ENCODE results near the gene STARD9.

Gene STARD9

DNA sequence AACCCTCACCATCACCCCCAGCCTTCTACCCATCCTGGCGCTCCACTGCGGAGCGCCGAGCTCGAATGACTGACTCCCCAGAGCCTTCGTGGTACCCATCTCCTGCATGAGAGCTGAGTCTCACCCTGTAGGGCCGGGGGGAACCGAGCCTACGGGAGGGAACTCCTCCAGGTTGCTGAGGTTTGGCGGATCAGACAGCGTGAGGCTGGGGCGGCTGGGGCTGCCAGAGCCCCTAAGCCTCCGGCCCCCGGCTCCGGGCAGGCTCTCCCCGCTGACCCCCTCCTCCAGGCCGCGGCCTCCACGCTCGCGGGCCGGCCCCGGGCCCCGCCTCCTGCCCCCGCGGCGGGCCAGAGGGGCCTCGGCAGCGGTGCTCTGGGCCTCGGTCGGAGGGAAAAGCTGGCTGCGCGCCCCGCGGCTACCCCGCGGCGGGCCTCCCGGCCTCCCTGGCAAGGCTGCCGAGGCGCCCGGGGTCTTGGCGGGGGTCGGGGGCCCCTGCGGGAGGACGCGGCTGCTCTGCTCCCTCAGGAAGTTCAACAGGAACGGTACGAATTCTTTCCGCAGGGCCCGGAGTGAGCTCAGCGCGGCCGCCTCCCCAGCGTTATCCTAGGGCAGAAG, 160.9 kb downstream of the STARD9 start:
- H3K4me3 ChIP-seq (ENCODE audit: low read depth, low read length) = peak overlapping the region; percentile 74
- peak; percentile 23 for DNase-seq (ENCODE audit: low read depth)
- TF ChIP-seq, protein P1, sequence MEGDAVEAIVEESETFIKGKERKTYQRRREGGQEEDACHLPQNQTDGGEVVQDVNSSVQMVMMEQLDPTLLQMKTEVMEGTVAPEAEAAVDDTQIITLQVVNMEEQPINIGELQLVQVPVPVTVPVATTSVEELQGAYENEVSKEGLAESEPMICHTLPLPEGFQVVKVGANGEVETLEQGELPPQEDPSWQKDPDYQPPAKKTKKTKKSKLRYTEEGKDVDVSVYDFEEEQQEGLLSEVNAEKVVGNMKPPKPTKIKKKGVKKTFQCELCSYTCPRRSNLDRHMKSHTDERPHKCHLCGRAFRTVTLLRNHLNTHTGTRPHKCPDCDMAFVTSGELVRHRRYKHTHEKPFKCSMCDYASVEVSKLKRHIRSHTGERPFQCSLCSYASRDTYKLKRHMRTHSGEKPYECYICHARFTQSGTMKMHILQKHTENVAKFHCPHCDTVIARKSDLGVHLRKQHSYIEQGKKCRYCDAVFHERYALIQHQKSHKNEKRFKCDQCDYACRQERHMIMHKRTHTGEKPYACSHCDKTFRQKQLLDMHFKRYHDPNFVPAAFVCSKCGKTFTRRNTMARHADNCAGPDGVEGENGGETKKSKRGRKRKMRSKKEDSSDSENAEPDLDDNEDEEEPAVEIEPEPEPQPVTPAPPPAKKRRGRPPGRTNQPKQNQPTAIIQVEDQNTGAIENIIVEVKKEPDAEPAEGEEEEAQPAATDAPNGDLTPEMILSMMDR (conservative IDR thresholded peaks at IDR 0.05; ENCODE audit: low read depth, low read length) = no peak

DNA sequence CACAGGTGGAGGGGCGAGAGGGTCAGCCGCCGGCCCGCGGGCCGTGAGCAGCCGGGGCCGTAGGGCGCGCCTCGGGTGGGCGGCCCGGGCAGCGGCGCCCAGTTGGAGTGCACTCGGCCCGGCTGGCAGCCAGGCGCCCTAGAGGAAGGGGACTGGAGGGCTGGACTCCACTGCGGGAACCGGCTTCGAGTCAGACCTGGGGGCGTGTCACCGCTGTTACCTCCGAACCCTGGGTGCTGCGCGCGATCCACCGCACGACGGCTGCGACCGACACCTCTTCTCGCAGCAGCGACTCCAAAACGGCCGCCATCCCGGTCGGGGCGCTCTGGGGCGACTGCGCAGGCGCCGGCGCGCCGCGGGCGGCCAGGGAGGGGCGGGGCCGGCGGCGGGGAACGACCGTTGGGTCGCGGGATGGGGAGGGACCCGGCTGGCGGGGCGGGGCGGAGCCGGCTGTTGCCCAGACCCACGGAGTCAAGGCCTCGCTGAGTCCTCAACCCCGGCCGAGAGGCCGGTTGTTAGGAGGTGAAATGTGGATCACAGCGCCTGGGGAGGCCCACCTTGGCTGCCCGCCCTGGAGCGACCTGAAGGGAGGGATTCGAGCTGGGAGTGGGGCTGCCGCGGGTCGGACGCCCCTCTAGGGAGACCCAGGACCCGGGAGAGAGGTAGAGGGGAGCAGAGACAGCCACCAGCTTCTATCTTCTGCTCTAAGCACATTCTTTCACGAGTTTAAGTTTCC, 161.6 kb downstream of the STARD9 start, which contains the start of gene CDAN1:
CDAN1 (minus strand) TSS at position 336 of the 736 bp plus-strand sequence; CDS start at position 310, 26 bp downstream.
- TF ChIP-seq, protein P1 (conservative IDR thresholded peaks at IDR 0.05; ENCODE audit: low read depth, low read length) = no peak
- H3K4me3 ChIP-seq (ENCODE audit: low read depth, low read length) = peak within 1 kb of the TSS; percentile 74
- peak; percentile 82 for DNase-seq (ENCODE audit: low read depth)

DNA sequence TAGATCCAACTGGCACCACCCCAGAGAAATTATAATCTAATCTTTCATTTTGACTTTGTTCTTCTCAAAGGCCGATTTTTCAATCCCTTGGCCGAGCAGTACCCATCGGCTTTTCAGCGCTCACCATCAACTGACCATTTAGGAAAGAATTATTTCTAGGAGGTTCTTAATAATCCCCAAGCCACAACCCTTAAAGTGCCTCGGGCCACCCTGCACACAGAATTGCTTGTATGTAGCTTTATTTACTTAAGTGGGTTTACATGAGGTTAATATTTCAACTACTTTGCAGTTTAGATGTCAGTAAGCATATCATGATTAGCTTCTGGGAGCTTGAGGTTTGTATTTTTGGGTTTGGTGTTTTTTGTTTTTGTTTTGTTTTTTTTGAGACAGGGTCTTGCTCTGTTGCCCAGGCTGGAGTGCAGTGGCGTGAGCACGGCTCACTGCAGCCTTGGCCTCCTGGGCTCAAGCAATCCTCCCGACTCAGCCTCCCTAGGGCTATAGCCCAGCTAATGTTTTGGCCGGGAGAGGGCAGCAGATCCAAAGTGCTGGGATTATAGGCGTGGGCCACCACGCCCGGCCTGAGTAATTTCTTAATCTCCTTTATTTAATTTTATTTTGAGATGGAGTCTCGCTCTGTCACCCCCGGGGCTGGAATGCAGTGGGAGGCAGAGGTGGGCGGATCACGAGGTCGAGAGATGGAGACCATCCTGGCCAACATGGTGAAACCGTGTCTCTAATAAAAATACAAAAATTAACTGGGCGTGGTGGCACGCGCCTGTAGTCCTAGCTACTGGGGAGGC, 162.3 kb downstream of the STARD9 start:
- TF ChIP-seq, protein P1 (conservative IDR thresholded peaks at IDR 0.05; ENCODE audit: low read depth, low read length) = peak; percentile 27
- DNase-seq (ENCODE audit: low read depth) = peak; percentile 15
- H3K4me3 ChIP-seq (ENCODE audit: low read depth, low read length) = peak overlapping the region; percentile 74

DNA sequence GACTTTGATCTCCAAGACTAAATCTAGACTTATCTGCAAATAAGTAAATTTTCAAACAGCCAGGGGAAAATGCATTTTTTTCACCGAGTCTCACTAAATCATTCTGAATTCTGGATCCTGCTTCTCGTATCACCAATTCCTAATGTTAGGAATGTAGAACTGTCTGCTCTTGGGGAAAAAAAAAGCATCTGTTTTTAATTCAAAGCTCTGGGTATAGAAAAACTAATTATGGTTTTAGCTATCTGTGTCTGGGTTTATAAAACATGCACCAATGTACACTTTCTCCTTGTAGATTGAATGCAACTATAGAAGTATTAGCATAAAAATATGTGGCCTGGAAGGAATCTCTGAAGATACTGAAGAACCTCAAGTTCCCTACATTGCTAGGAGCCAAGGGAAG, 166.3 kb downstream of the STARD9 start:
- H3K4me3 ChIP-seq (ENCODE audit: low read depth, low read length) = no peak overlapping the region
- no peak for DNase-seq (ENCODE audit: low read depth)
- TF ChIP-seq, protein P1 (conservative IDR thresholded peaks at IDR 0.05; ENCODE audit: low read depth, low read length) = no peak

DNA sequence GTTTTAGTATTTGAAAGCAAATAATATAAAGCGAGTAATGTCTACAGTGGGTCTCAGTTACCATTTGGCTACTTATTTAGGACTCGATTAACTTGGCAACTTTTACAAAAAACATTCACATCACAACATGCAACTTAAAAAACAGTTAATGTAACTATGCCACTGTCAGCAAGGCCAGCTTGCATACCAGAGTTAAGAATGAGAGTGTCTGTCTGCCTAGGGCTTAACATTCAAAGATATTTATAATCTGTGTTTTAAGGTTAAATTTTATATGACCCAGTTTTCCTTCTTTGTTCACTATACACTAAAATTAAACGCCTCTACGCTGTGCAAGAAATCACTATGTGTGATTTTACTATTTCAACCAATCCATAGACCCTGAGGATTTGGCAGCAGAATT, 166.7 kb downstream of the STARD9 start:
- DNase-seq (ENCODE audit: low read depth) = no peak
- TF ChIP-seq, protein P1 (conservative IDR thresholded peaks at IDR 0.05; ENCODE audit: low read depth, low read length) = no peak
- no peak overlapping the region for H3K4me3 ChIP-seq (ENCODE audit: low read depth, low read length)

DNA sequence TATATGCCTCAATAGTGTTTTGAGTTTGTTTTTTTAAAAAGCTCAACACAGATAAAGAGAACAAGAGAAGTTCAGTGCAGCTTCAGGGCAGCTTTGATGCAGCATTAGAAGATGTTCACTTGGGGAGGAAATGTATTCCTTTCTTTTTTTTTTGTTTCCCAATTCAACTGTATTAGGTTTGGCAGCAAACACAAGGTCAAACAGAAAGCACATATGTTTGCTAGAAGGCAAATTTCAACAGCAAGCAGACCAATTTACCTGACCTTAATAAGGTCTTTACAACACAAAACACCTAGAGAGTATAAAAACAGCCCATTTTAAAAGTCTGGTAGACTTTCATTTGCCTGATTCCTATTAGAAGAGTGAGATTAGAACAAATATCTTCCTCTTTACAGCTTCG, 168.8 kb downstream of the STARD9 start:
- TF ChIP-seq, protein P1 (conservative IDR thresholded peaks at IDR 0.05; ENCODE audit: low read depth, low read length) = no peak
- DNase-seq (ENCODE audit: low read depth) = no peak

More for the DNA sequence above, 168.8 kb downstream of the STARD9 start:
- no peak overlapping the region for H3K4me3 ChIP-seq (ENCODE audit: low read depth, low read length)

Data from choroid plexus epithelial cell (primary cell).